Activated B cell treated with CpG ODN at 0.5 μM for 24 hours (primary cell): ENCODE results near the gene PLEKHA5. TPM values are rescaled to one million over a fixed set of nuclear protein-coding genes. Genes with fewer than 3 reads are reported as not detected.

ENCODE experiments used
- ATAC-seq: fragments of 200-7000 bp; cut with Tn5 transposase; one replicate; pipeline ENCODE4 v1.10.0; 2021; ENCODE audit warnings: low read depth, mild to moderate bottlenecking, moderate library complexity
- CTCF ChIA-PET: fragments of 350-600 bp; sonication (Branson Sonifier 250); formaldehyde crosslinking; loops from one replicate; lab custom pipeline; 2021; ENCODE audit warnings: antibody characterized with exemption; lab: Charles Lee
- POLR2A ChIA-PET: fragments of 350-600 bp; sonication (Branson Sonifier 250); formaldehyde crosslinking; loops from one replicate; lab custom pipeline; 2021; ENCODE audit warnings: antibody characterized with exemption; lab: Charles Lee
- DNase-seq: peaks from one replicate; pipeline ENCODE4 v3.0.0; 2022
- H3K27ac Mint-ChIP-seq: one replicate; pipeline ENCODE4 v1.8.0; 2020; ENCODE audit warnings: mixed read lengths
- H3K27me3 Mint-ChIP-seq: one replicate; pipeline ENCODE4 v1.8.0; 2021; ENCODE audit warnings: mixed read lengths
- H3K36me3 Mint-ChIP-seq: one replicate; pipeline ENCODE4 v1.8.0; 2021; ENCODE audit warnings: low read depth, mixed read lengths
- H3K4me1 Mint-ChIP-seq: one replicate; pipeline ENCODE4 v1.8.0; 2021; ENCODE audit warnings: mixed read lengths
- H3K4me3 Mint-ChIP-seq: one replicate; pipeline ENCODE4 v1.8.0; 2020; ENCODE audit warnings: mild to moderate bottlenecking, mixed read lengths
- H3K9me3 Mint-ChIP-seq: one replicate; pipeline ENCODE4 v1.8.0; 2020; ENCODE audit warnings: mixed read lengths
- CTCF ChIP-seq: fragments of 200-600 bp; IDR thresholded peaks from one replicate; pipeline ENCODE4 v1.8.0; 2022; ENCODE audit warnings: antibody characterized with exemption, mild to moderate bottlenecking
- intact Hi-C: fragments of 100-400 bp; cut with micrococcal nuclease; formaldehyde crosslinking; loops from one replicate; pipeline ENCODE4 v1.15.1; 2024
- total RNA-seq: library from RNA; stranded (reverse); gene quantifications from 2 replicates; pipeline ENCODE4 v1.2.3, GENCODE V29; 2022

PLEKHA5 gene
- total RNA-seq, 1 donor from 2014 or later = 0.11 TPM

GRCh38 chr12:19189522-19189921, 60.0 kb downstream of the PLEKHA5 start:
- ATAC-seq = no peak
- intact Hi-C loops = loop anchor here (5.0 kb wide), 1 partner anchor 1032 kb away; no protein-coding TSS in a partner anchor
- no peaks in the 10 kb centered on the region for H3K4me1 Mint-ChIP-seq
- H3K27ac Mint-ChIP-seq = no peak overlapping the region
- H3K36me3 Mint-ChIP-seq = no peaks in the 10 kb centered on the region
- no peak for TF ChIP-seq CTCF
- no peaks in the 10 kb centered on the region for H3K9me3 Mint-ChIP-seq
- ChIA-PET POLR2A (no interaction called here), CTCF (no interaction called here)
- DNase-seq = no peak
- no peak overlapping the region for H3K4me3 Mint-ChIP-seq
- no peaks in the 10 kb centered on the region for H3K27me3 Mint-ChIP-seq

DNA sequence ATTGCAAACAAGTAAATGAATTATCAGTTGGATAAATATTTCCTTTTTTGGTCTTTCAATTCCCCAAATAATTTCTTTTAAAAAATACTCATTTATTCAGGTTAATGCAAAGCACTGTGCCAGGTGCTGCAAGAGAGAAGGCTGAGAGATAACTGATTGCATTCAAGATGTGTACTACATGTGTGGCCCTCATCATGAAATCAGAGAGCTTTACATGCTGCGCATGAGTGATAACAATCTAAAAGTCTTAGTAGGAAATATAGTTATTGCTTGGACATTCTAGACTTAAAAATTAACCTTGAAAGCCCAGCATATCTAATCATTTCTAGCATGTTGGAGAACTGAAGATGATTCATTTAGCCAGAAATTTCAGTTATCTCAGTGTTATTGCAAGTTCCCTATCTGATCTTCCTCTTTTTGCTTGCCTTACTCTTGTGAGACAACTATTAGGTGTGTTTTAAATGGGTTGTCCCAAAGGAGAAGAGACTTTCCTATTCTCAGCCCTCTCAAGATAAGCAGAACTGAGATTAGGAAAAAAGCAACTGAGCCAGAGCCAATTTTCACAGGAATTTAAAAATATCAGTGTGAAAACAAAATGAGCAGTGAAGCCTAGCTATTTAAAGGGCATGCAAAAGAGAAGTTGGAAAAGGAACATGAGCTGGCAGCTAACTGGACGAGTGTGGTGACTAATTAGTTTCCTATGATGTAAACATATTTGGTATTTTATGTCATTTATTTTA, 60.9 kb downstream of the PLEKHA5 start:
- POLR2A ChIA-PET = no interaction called here
- Mint-ChIP-seq H3K9me3 (no peaks in the 10 kb centered on the region), H3K4me3 (no peak overlapping the region), H3K27me3 (no peaks in the 10 kb centered on the region), H3K27ac (no peak overlapping the region), H3K36me3 (no peaks in the 10 kb centered on the region), H3K4me1 (no peaks in the 10 kb centered on the region)
- DNase-seq (no peak), ATAC-seq (no peak)
- TF ChIP-seq CTCF = no peak
- intact Hi-C loops = no loop called here
- CTCF ChIA-PET = no interaction called here

GRCh38 chr12:19191089-19191488, 61.6 kb downstream of the PLEKHA5 start:
- Mint-ChIP-seq H3K4me3 (no peak overlapping the region), H3K4me1 (no peaks in the 10 kb centered on the region), H3K27ac (no peak overlapping the region), H3K27me3 (no peaks in the 10 kb centered on the region), H3K9me3 (no peaks in the 10 kb centered on the region), H3K36me3 (no peaks in the 10 kb centered on the region)
- DNase-seq (no peak), ATAC-seq (no peak)
- intact Hi-C loops = no loop called here
- POLR2A ChIA-PET = no interaction called here
- TF ChIP-seq CTCF = no peak
- CTCF ChIA-PET = no interaction called here

- no peak for TF ChIP-seq CTCF
- POLR2A ChIA-PET = no interaction called here
- Mint-ChIP-seq H3K9me3 (no peaks in the 10 kb centered on the region), H3K4me3 (no peak overlapping the region), H3K27ac (no peak overlapping the region), H3K27me3 (no peaks in the 10 kb centered on the region), H3K36me3 (no peaks in the 10 kb centered on the region), H3K4me1 (no peaks in the 10 kb centered on the region)
- intact Hi-C loops = no loop called here
- CTCF ChIA-PET = no interaction called here
- no peak for DNase-seq
- no peak for ATAC-seq
These were observed 62.0 kb downstream of the PLEKHA5 start for GRCh38 chr12:19191563-19191962.

- Mint-ChIP-seq H3K9me3 (no peaks in the 10 kb centered on the region), H3K4me3 (no peak overlapping the region), H3K4me1 (no peaks in the 10 kb centered on the region), H3K27ac (no peak overlapping the region), H3K36me3 (no peaks in the 10 kb centered on the region), H3K27me3 (no peaks in the 10 kb centered on the region)
- ChIA-PET POLR2A (no interaction called here), CTCF (no interaction called here)
- intact Hi-C loops = no loop called here
- no peak for DNase-seq
- TF ChIP-seq CTCF = no peak
- ATAC-seq = no peak
These were observed 63.2 kb downstream of the PLEKHA5 start for GRCh38 chr12:19192710-19193109.
